ENCODE measurements around the gene DAD1. TPM values are rescaled to one million over a fixed set of nuclear protein-coding genes. Genes with fewer than 3 reads are reported as not detected.
"Not testable (repeated sequence)": the region's sequence is repeated elsewhere in the genome, so short reads cannot be mapped to it uniquely, and the experiment has no call there.

The DAD1 gene
- 151 and 155 TPM in 2 replicates for total RNA-seq
- long read RNA-seq, transcript DAD1-201 (3 exons, 731 nt) = major isoform, 53 of 54 reads
- long read RNA-seq, partial matches to known transcripts = 0 of 54 reads
- long read RNA-seq, other reads (novel, unspliced or antisense) = 0 of 54 reads

GRCh38 chr14:22589096-22589839 lies at the start of gene DAD1:
TSS of gene DAD1 (minus strand) at chr14:22589224. CDS start at chr14:22589157, 67 bp downstream.
- Mint-ChIP-seq H3K36me3 (ENCODE audit: low read depth) (no peaks in the 10 kb centered on the region), H3K9me3 (no peaks in the 10 kb centered on the region), H3K27ac (ENCODE audit: unreplicated experiment) (peak within 1 kb of the TSS; percentile 97), H3K4me3 (peak within 1 kb of the TSS; percentile 98), H3K4me1 (peaks cover 39% of the 10 kb centered on the region), H3K27me3 (ENCODE audit: low read depth) (peaks cover 34% of the 10 kb centered on the region)
- peak; percentile 99 for DNase-seq (ENCODE audit: low read depth, low spot score)
- TF ChIP-seq CTCF (conservative IDR thresholded peaks at IDR 0.05) = no peak

GRCh38 chr14:22635980-22636379 lies 47.0 kb upstream of the DAD1 start:
- H3K27me3 Mint-ChIP-seq (ENCODE audit: low read depth); H3K9me3 Mint-ChIP-seq; H3K36me3 Mint-ChIP-seq (ENCODE audit: low read depth); H3K4me1 Mint-ChIP-seq; H3K27ac Mint-ChIP-seq (ENCODE audit: unreplicated experiment); H3K4me3 Mint-ChIP-seq; DNase-seq (ENCODE audit: low read depth, low spot score): not testable (repeated sequence)

GRCh38 chr14:22634233-22634900 lies 45.3 kb upstream of the DAD1 start:
- TF ChIP-seq CTCF (conservative IDR thresholded peaks at IDR 0.05) = no peak
- no peak overlapping the region for H3K4me3 Mint-ChIP-seq
- H3K36me3 Mint-ChIP-seq (ENCODE audit: low read depth) = peaks cover 5% of the 10 kb centered on the region
- H3K9me3 Mint-ChIP-seq = peaks cover 12% of the 10 kb centered on the region
- no peaks in the 10 kb centered on the region for H3K4me1 Mint-ChIP-seq
- DNase-seq (ENCODE audit: low read depth, low spot score) = no peak
- no peak overlapping the region for H3K27ac Mint-ChIP-seq (ENCODE audit: unreplicated experiment)
- no peaks in the 10 kb centered on the region for H3K27me3 Mint-ChIP-seq (ENCODE audit: low read depth)

GRCh38 chr14:22630486-22630885 lies 41.5 kb upstream of the DAD1 start:
- TF ChIP-seq CTCF (conservative IDR thresholded peaks at IDR 0.05) = no peak
- no peaks in the 10 kb centered on the region for H3K27me3 Mint-ChIP-seq (ENCODE audit: low read depth)
- DNase-seq (ENCODE audit: low read depth, low spot score) = no peak
- H3K36me3 Mint-ChIP-seq (ENCODE audit: low read depth) = peaks cover under 1% of the 10 kb centered on the region
- H3K4me1 Mint-ChIP-seq = no peaks in the 10 kb centered on the region
- H3K4me3 Mint-ChIP-seq = no peak overlapping the region
- no peak overlapping the region for H3K27ac Mint-ChIP-seq (ENCODE audit: unreplicated experiment)
- peaks cover 12% of the 10 kb centered on the region for H3K9me3 Mint-ChIP-seq

GRCh38 chr14:22630066-22630465 lies 41.0 kb upstream of the DAD1 start:
- no peak for DNase-seq (ENCODE audit: low read depth, low spot score)
- TF ChIP-seq CTCF (conservative IDR thresholded peaks at IDR 0.05) = no peak
- Mint-ChIP-seq H3K27me3 (ENCODE audit: low read depth) (no peaks in the 10 kb centered on the region), H3K4me3 (no peak overlapping the region), H3K27ac (ENCODE audit: unreplicated experiment) (no peak overlapping the region), H3K4me1 (no peaks in the 10 kb centered on the region), H3K36me3 (ENCODE audit: low read depth) (no peaks in the 10 kb centered on the region), H3K9me3 (peaks cover 12% of the 10 kb centered on the region)

- H3K4me1 Mint-ChIP-seq = no peaks in the 10 kb centered on the region
These were observed 40.3 kb upstream of the DAD1 start for GRCh38 chr14:22629361-22629760.

More at GRCh38 chr14:22629361-22629760, 40.3 kb upstream of the DAD1 start:
- Mint-ChIP-seq H3K27ac (ENCODE audit: unreplicated experiment) (no peak overlapping the region), H3K9me3 (peaks cover 10% of the 10 kb centered on the region), H3K36me3 (ENCODE audit: low read depth) (no peaks in the 10 kb centered on the region), H3K4me3 (no peak overlapping the region), H3K27me3 (ENCODE audit: low read depth) (no peaks in the 10 kb centered on the region)
- no peak for DNase-seq (ENCODE audit: low read depth, low spot score)
- TF ChIP-seq CTCF (conservative IDR thresholded peaks at IDR 0.05) = no peak
